HepG2 (cell line): ENCODE data around the gene ENTREP3. TPM values are rescaled to one million over a fixed set of nuclear protein-coding genes. Genes with fewer than 3 reads are reported as not detected.

Experiments
- BCL3 ChIP-seq: sonication (generic); formaldehyde crosslinking; IDR thresholded peaks from 2 replicates; pipeline ENCODE4 v1.5.1; 2020; ENCODE audit warnings: mild to moderate bottlenecking, missing genetic modification reagents, moderate library complexity
- E2F5 ChIP-seq: sonication (generic); formaldehyde crosslinking; conservative IDR thresholded peaks from 2 replicates; pipeline ENCODE4 v1.4.0; 2020; ENCODE audit warnings: missing genetic modification reagents
- EZH2 ChIP-seq: conservative IDR thresholded peaks from 2 replicates; pipeline ENCODE4 v1.6.1; 2012; ENCODE audit warnings: mild to moderate bottlenecking, low read depth, low read length, moderate library complexity
- GATAD1 ChIP-seq: IDR thresholded peaks from 2 replicates; pipeline ENCODE4 v1.6.1; 2016; ENCODE audit warnings: missing genetic modification reagents, missing compliant biosample characterization
- MIER2 ChIP-seq: IDR thresholded peaks from 2 replicates; pipeline ENCODE4 v1.6.1; 2016; ENCODE audit warnings: missing biosample characterization, missing genetic modification reagents
- NBN ChIP-seq: fragments of 450-650 bp; conservative IDR thresholded peaks from 2 replicates; pipeline ENCODE4 v1.6.1; 2017
- NCOR1 ChIP-seq: fragments of 200-600 bp; sonication (generic); IDR thresholded peaks from 2 replicates; pipeline ENCODE4 v1.7.0; 2017; ENCODE audit warnings: antibody characterized with exemption, low read length, borderline replicate concordance
- PHF8 ChIP-seq: sonication (generic); formaldehyde crosslinking; IDR thresholded peaks from 2 replicates; pipeline ENCODE4 v1.5.0; 2020; ENCODE audit warnings: missing genetic modification reagents
- REPIN1 ChIP-seq: sonication (generic); formaldehyde crosslinking; IDR thresholded peaks from 2 replicates; pipeline ENCODE4 v1.8.0; 2022; ENCODE audit warnings: missing genetic modification reagents, low read depth, mild to moderate bottlenecking, borderline replicate concordance
- SOX6 ChIP-seq, 2 experiments: fragments of 450-650 bp in 1 of 2; sonication (generic) in 1 of 2; formaldehyde crosslinking in 1 of 2; IDR thresholded peaks; 2 replicates each; pipeline versions ENCODE4 v1.4.0 to v1.6.1; 2017 to 2020; ENCODE audit warnings: antibody characterized with exemption in 1 of 2, mild to moderate bottlenecking in 1 of 2, missing genetic modification reagents in 1 of 2
- SP5 ChIP-seq: IDR thresholded peaks from 2 replicates; pipeline ENCODE4 v1.6.1; 2016; ENCODE audit warnings: low read depth, borderline replicate concordance
- SPEN ChIP-seq: sonication (generic); formaldehyde crosslinking; IDR thresholded peaks from 2 replicates; pipeline ENCODE4 v1.5.1; 2020; ENCODE audit warnings: low read depth, mild to moderate bottlenecking, missing genetic modification reagents
- STAG1 ChIP-seq: sonication (generic); formaldehyde crosslinking; IDR thresholded peaks from 2 replicates; pipeline ENCODE4 v1.4.0; 2020; ENCODE audit warnings: missing genetic modification reagents
- SYNCRIP ChIP-seq: fragments of 200-400 bp; formaldehyde crosslinking; IDR thresholded peaks from 2 replicates; pipeline ENCODE4 v1.6.1; 2018; ENCODE audit warnings: mild to moderate bottlenecking, low read depth, low read length; ENCODE audit not compliant: insufficient read depth
- TFE3 ChIP-seq: IDR thresholded peaks from 2 replicates; pipeline ENCODE4 v1.6.1; 2016
- ZNF225 ChIP-seq: sonication (generic); formaldehyde crosslinking; IDR thresholded peaks from 2 replicates; pipeline ENCODE4 v1.4.0; 2020; ENCODE audit warnings: mild to moderate bottlenecking, missing genetic modification reagents
- ZNF274 ChIP-seq: sonication (generic); formaldehyde crosslinking; IDR thresholded peaks from 2 replicates; pipeline ENCODE4 v1.5.1; 2020; ENCODE audit warnings: mild to moderate bottlenecking, missing genetic modification reagents
- ZNF350 ChIP-seq: sonication (generic); formaldehyde crosslinking; IDR thresholded peaks from 2 replicates; pipeline ENCODE4 v1.4.0; 2020; ENCODE audit warnings: mild to moderate bottlenecking, low read depth, missing genetic modification reagents, borderline replicate concordance
- ZNF431 ChIP-seq: sonication (generic); formaldehyde crosslinking; IDR thresholded peaks from 2 replicates; pipeline ENCODE4 v1.9.0; 2022; ENCODE audit warnings: missing genetic modification reagents, low read depth, mild to moderate bottlenecking, borderline replicate concordance
- ZNF468 ChIP-seq: sonication (generic); formaldehyde crosslinking; IDR thresholded peaks from 2 replicates; pipeline ENCODE4 v1.8.0; 2022; ENCODE audit warnings: mild to moderate bottlenecking, moderate library complexity, missing genetic modification reagents
- ZNF549 ChIP-seq: sonication (generic); formaldehyde crosslinking; IDR thresholded peaks from 2 replicates; pipeline ENCODE4 v1.5.0; 2020; ENCODE audit warnings: missing genetic modification reagents
- ZNF800 ChIP-seq: sonication (generic); formaldehyde crosslinking; IDR thresholded peaks from 2 replicates; pipeline ENCODE4 v1.4.0; 2020; ENCODE audit warnings: missing genetic modification reagents
- ZSCAN20 ChIP-seq: sonication (generic); formaldehyde crosslinking; IDR thresholded peaks from 2 replicates; pipeline ENCODE4 v1.4.0; 2020; ENCODE audit warnings: missing genetic modification reagents, mild to moderate bottlenecking, borderline replicate concordance
- ZSCAN31 ChIP-seq: sonication (generic); formaldehyde crosslinking; IDR thresholded peaks from 2 replicates; pipeline ENCODE4 v1.5.0; 2020; ENCODE audit warnings: low read depth, mild to moderate bottlenecking, missing genetic modification reagents
- polyA plus RNA-seq, 8 experiments: library from polyadenylated mRNA; depleted of rRNA in 3 of 8; stranded (reverse) in 7 of 8; unstranded in 1 of 8; fragments of >200 nt; fragmentation: Illumina TruSeq in 4 of 8; extraction: Trizol in 4 of 8; gene quantifications; 2 replicates each; pipeline versions ENCODE4 v1.2.1 to v1.2.3, GENCODE V29; 2011 to 2016; ENCODE audit warnings: low read depth in 4 of 8, missing spikeins in 1 of 8, mixed read lengths in 1 of 8; ENCODE audit not compliant: insufficient read depth in 1 of 8
- total RNA-seq, 5 experiments: library from RNA; depleted of rRNA; stranded (reverse); fragments of >200 nt; fragmentation: Illumina TruSeq; extraction: Trizol; gene quantifications; 2 replicates each; pipeline ENCODE4 v1.2.3, GENCODE V29; 2016; ENCODE audit warnings: low read depth in 1 of 5

The ENTREP3 gene
- total and polyA plus RNA-seq, 2 of the 13 experiments (the other 11 are each of a cell fraction or from before 2014, with no cell fraction given) = 4.1 to 9.9 TPM

GRCh38 chr1:155300553-155301329 lies 45.5 kb upstream of the ENTREP3 start (continued):
- no peak for TF ChIP-seq E2F5
- peak; percentile 87; the same call in 1 of the 2 replicates for TF ChIP-seq REPIN1
- peak; percentile 88 for TF ChIP-seq SPEN
- no peak for TF ChIP-seq ZNF549 (CRISPR knock-in tag)
- TF ChIP-seq GATAD1 (CRISPR knock-in tag) = peak; percentile 71
- TF ChIP-seq EZH2 = no peak
- TF ChIP-seq NCOR1 = peak; percentile 51; the same call in 1 of the 2 replicates
- 0 out of 2 replicates have a peak, but pooled peaks have one; percentile 13 for TF ChIP-seq STAG1 (CRISPR knock-in tag)
- TF ChIP-seq ZNF225 (CRISPR knock-in tag) = peak; percentile 60
- TF ChIP-seq MIER2 = peak; percentile 81
- 0 out of 2 replicates have a peak, but pooled peaks have one; percentile 59 for TF ChIP-seq ZSCAN20 (CRISPR knock-in tag)
- peak; percentile 62 for TF ChIP-seq PHF8
- TF ChIP-seq ZNF800 (CRISPR knock-in tag) = peak; percentile 76; the same call in 1 of the 2 replicates
- no peak for TF ChIP-seq NBN
- no peak for TF ChIP-seq ZNF468 (CRISPR knock-in tag)
- peak; percentile 42; the same call in 1 of the 2 replicates for TF ChIP-seq ZSCAN31
- peak; percentile 90 for TF ChIP-seq ZNF274 (CRISPR knock-in tag)
- peak; percentile 92; the same call in 1 of the 2 replicates for TF ChIP-seq ZNF431
- no peak for TF ChIP-seq SOX6 (IDR thresholded peaks at IDR 0.05)
- peak; percentile 80 for TF ChIP-seq SOX6 (CRISPR knock-in tag; IDR thresholded peaks at IDR 0.05)
- 0 out of 2 replicates have a peak, but pooled peaks have one; percentile 20 for TF ChIP-seq SP5 (CRISPR knock-in tag)
- peak; percentile 89 for TF ChIP-seq TFE3 (CRISPR knock-in tag)
- no peak for TF ChIP-seq SYNCRIP
- TF ChIP-seq BCL3 = peak; percentile 97
- TF ChIP-seq ZNF350 (CRISPR knock-in tag) = peak; percentile 83; the same call in 1 of the 2 replicates
